ENCODE data around the gene DPH3.

- TF ChIP-seq, protein P1, sequence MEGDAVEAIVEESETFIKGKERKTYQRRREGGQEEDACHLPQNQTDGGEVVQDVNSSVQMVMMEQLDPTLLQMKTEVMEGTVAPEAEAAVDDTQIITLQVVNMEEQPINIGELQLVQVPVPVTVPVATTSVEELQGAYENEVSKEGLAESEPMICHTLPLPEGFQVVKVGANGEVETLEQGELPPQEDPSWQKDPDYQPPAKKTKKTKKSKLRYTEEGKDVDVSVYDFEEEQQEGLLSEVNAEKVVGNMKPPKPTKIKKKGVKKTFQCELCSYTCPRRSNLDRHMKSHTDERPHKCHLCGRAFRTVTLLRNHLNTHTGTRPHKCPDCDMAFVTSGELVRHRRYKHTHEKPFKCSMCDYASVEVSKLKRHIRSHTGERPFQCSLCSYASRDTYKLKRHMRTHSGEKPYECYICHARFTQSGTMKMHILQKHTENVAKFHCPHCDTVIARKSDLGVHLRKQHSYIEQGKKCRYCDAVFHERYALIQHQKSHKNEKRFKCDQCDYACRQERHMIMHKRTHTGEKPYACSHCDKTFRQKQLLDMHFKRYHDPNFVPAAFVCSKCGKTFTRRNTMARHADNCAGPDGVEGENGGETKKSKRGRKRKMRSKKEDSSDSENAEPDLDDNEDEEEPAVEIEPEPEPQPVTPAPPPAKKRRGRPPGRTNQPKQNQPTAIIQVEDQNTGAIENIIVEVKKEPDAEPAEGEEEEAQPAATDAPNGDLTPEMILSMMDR (conservative IDR thresholded peaks at IDR 0.05): no peak
- TF ChIP-seq ZFX (IDR thresholded peaks at IDR 0.05): no peak
Measured at GRCh38 chr3:16254916-16255315, 9.8 kb downstream of the DPH3 start.
